Measurements from ENCODE around the gene PGAM5.

GRCh38 chr12:132668191-132669088 lies 42.2 kb upstream of the PGAM5 start:
- TF ChIP-seq CTCF (IDR thresholded peaks at IDR 0.05) (no peak), POLR2A (IDR thresholded peaks at IDR 0.05) (no peak), EP300 (IDR thresholded peaks at IDR 0.05) (no peak)
